ENCODE data around the gene CD55.
"Not testable (repeated sequence)": the region's sequence is repeated elsewhere in the genome, so short reads cannot be mapped to it uniquely, and the experiment has no call there.

CD55 gene

GRCh38 chr1:207306023-207306422, 15.5 kb upstream of the CD55 start:
- no peak for DNase-seq (ENCODE audit: low spot score)

GRCh38 chr1:207306603-207307002, 14.9 kb upstream of the CD55 start:
- DNase-seq (ENCODE audit: low spot score), result no peak

GRCh38 chr1:207308451-207309190, 12.9 kb upstream of the CD55 start:
- DNase-seq (ENCODE audit: low spot score), result no peak

GRCh38 chr1:207309745-207310273, 11.7 kb upstream of the CD55 start:
- no peak for DNase-seq (ENCODE audit: low spot score)

- DNase-seq (ENCODE audit: low spot score), result no peak
Observed at GRCh38 chr1:207311888-207312603, 9.4 kb upstream of the CD55 start.

GRCh38 chr1:207312604-207312920, 8.9 kb upstream of the CD55 start:
- DNase-seq (ENCODE audit: low spot score), result no peak

- no peak for DNase-seq (ENCODE audit: low spot score)
Observed at GRCh38 chr1:207313131-207313530, 8.3 kb upstream of the CD55 start.

GRCh38 chr1:207314816-207315215, 6.7 kb upstream of the CD55 start:
- DNase-seq (ENCODE audit: low spot score), result no peak

- DNase-seq (ENCODE audit: low spot score), result no peak
Observed at GRCh38 chr1:207315435-207315834, 6.0 kb upstream of the CD55 start.

GRCh38 chr1:207316141-207316540, 5.3 kb upstream of the CD55 start:
- DNase-seq (ENCODE audit: low spot score), result no peak

- no peak for DNase-seq (ENCODE audit: low spot score)
Observed at GRCh38 chr1:207316622-207317391, 4.7 kb upstream of the CD55 start.

- DNase-seq (ENCODE audit: low spot score), result no peak
Observed at GRCh38 chr1:207317561-207317960, 3.9 kb upstream of the CD55 start.

GRCh38 chr1:207318072-207318619, 3.3 kb upstream of the CD55 start:
- DNase-seq (ENCODE audit: low spot score), result peak; percentile 29

GRCh38 chr1:207319199-207319598, 2.3 kb upstream of the CD55 start:
- peak; percentile 28 for DNase-seq (ENCODE audit: low spot score)

- DNase-seq (ENCODE audit: low spot score), result not testable (repeated sequence)
Observed at GRCh38 chr1:207320105-207320504, 1.4 kb upstream of the CD55 start.

GRCh38 chr1:207321790-207322645, 540 bp downstream of the CD55 start:
- DNase-seq (ENCODE audit: low spot score), result peak; percentile 43

- DNase-seq (ENCODE audit: low spot score), result no peak
Observed at GRCh38 chr1:207323425-207324225, 2.1 kb downstream of the CD55 start.

GRCh38 chr1:207328004-207328403, 6.5 kb downstream of the CD55 start:
- no peak for DNase-seq (ENCODE audit: low spot score)

- DNase-seq (ENCODE audit: low spot score), result no peak
Observed at GRCh38 chr1:207328908-207329440, 7.5 kb downstream of the CD55 start.

GRCh38 chr1:207329469-207329868, 8.0 kb downstream of the CD55 start:
- no peak for DNase-seq (ENCODE audit: low spot score)
